HL-60/S4 treated with phorbol 12-myristate 13-acetate at 8.2 ng/mL for 4 days and 3 days (cell line): ENCODE results near the gene ADAM15.

Experiments used
- in situ Hi-C: fragments of 300-500 bp; cut with MboI; formaldehyde crosslinking; loops from 2 replicates; pipeline ENCODE4 v1.15.0; 2022; ENCODE audit warnings: low sequenced_read_pairs

The ADAM15 gene

GRCh38 chr1:155030243-155030795 is 20.8 kb upstream of the ADAM15 start:
- in situ Hi-C loops = no loop called here

- in situ Hi-C loops = no loop called here
These were observed 20.2 kb upstream of the ADAM15 start for GRCh38 chr1:155030899-155031298.

- in situ Hi-C loops = no loop called here
These were observed 18.2 kb upstream of the ADAM15 start for GRCh38 chr1:155032886-155033285.

DNA sequence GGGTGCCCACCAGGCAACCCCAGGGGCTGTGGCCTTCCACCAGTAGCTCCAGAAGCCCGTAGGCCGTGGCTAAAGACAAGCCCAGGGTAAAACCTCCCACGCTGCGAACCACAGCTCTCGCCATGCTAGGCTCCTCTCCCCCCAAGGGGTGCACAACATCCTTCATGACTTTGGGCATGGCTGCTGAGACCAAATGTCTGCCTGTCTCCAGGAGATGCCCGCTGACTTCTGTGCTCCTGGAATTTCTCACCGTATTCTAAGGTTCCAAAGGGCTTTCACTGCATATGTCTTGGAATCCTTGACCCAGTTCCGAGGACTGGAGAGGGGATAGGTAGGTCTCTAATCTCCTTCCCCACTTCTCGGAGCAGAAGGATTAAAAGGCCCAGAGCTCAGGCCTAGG is 17.6 kb upstream of the ADAM15 start, which contains the start of the genes DCST1 and DCST2:
TSS of gene DCST1 (plus strand) at position 301 of the 400 bp plus-strand sequence. CDS start 213 bp downstream, outside the sequence.
TSS of gene DCST2 (minus strand) at position 258 of the 400 bp plus-strand sequence. CDS start at position 178, 80 bp downstream.
- in situ Hi-C loops = no loop called here

DNA sequence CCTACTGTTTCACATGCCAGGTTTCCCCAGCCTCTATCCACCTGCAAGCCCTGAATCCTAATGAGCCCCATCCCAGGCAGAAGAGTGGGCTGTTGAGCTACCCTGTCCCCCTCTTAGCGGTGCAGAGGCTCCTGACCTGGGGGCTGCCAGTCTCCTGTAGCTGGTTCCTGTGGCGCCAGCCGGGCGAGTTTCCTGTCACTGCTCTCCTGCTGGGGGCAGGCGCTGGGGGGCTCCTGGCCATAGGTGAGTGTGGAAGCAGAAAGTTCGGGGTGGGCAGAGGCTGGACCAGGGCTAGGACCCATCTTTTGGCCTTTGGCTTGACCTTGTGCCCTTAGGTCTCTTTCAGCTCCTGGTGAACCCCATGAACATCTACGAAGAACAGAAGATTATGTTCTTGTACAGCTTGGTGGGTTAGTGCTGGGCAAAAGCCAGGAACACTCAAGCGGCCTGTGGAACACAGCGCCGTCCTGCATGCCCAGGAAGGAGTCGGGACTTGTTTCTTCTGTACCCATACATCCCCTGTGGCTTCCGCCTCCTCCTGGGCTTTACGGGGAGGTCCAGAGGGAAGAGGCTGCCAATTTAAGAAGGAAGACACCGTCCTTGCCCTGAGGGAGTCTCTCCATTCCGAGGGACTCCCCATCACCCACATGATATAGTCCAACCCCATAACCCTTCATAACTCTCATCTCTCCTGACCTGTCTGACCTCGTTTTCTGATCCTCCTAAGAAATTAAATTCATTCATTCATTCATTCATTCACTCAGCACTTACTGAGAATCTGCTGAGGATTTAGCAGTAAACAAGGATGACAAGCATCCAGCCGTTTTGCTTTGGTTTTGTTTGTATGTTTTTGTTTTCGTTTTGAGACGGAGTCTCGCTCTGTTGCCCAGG is 16.6 kb upstream of the ADAM15 start:
- in situ Hi-C loops = no loop called here

DNA sequence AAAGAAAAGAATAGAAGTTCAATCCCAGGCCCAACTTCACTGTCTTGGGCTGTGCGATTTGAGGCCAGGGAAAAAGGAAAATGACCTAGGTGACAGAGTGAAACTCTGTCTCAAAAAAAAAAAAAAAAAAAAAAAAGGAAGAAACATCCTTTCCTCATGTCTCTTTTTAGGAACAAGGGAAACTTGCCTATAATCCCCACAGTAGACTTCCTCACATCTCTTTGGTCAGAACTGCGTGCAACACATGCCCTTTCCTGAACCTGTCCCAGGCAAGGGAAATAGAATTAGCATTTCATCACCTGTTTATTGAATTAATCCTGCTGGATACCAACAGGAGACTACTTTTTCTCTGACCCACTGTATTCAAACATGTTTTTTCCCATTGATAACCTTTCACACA is 15.2 kb upstream of the ADAM15 start:
- in situ Hi-C loops = no loop called here

DNA sequence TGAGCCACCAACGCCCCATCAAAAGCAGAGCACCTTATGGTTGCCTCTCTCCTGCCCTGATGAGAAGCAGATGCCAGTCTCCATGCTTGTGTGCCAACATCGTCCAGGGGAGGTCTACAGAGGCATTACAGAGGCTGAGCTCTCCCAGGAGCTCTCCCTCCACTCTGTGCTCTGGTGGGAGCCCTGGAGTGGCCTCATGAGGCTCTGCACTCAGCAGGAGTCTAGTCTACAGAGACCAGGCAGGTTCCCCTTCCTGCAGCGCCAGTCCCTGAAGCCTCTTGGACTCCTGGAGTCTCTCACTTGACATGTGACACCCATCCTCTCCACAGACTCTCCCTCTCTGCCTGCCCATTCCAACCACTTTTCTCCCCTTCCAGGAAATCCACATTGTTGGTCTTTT is 14.1 kb upstream of the ADAM15 start:
- in situ Hi-C loops = no loop called here

GRCh38 chr1:155037851-155038441 is 13.2 kb upstream of the ADAM15 start:
- in situ Hi-C loops = no loop called here

GRCh38 chr1:155038602-155039307 is 12.4 kb upstream of the ADAM15 start:
- in situ Hi-C loops = no loop called here

GRCh38 chr1:155039308-155039669 is 11.8 kb upstream of the ADAM15 start:
- in situ Hi-C loops = no loop called here

GRCh38 chr1:155040358-155041093 is 10.6 kb upstream of the ADAM15 start:
- in situ Hi-C loops = no loop called here

DNA sequence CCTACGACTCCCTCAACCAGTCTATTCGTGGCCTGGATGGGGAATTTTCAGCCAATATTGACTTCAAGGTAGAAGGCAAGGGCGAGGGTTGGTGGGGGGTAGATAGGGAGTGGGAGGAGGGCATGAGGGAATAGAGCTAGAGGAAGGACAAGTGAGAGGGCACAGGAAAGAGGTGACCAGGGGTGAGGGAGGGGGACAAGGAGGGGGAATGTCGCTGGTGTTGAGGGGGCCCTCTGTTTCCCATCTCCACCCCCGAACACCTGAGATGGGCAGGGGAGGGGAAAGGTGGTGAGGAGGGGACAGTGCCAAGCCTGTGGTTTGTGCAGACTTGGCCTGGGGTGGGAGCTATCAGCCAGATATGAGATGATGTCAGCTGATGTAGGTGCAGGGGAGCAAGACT is 8.3 kb upstream of the ADAM15 start:
- in situ Hi-C loops = no loop called here

- in situ Hi-C loops = no loop called here
These were observed 7.8 kb upstream of the ADAM15 start for GRCh38 chr1:155043301-155043702.

DNA sequence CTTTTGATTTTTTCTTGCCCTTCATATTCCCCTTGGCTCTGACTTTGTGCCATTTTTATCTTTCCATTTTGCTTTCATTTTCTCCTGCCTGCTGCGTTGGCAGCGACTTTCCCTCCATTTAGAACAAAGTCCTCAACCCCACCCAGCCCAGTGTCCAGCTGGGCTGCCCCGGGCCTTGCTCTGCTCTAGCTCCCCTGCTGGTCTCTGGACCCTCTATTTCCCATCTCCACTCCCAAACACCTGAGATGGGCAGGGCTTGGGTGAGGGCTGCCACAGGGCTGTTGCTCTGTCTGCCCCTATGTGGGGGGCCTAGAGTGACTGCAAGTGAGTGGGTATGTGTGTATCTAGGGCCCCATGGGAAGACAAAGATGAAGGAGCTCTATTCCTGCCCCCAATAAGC is 7.3 kb upstream of the ADAM15 start:
- in situ Hi-C loops = no loop called here

GRCh38 chr1:155044365-155044764 is 6.8 kb upstream of the ADAM15 start:
- in situ Hi-C loops = no loop called here

- in situ Hi-C loops = no loop called here
These were observed 6.1 kb upstream of the ADAM15 start for GRCh38 chr1:155044812-155045657.

- in situ Hi-C loops = no loop called here
These were observed 2.4 kb upstream of the ADAM15 start for GRCh38 chr1:155048449-155049334.

GRCh38 chr1:155049651-155050559 is 1.2 kb upstream of the ADAM15 start:
- in situ Hi-C loops = no loop called here
